HFF-Myc (cell line): ENCODE data around the gene CNP.

Experiments
- DNase-seq: peaks from one replicate; pipeline ENCODE4 v3.0.0-alpha.2; 2011; ENCODE audit warnings: low read depth; ENCODE audit errors: extremely low read depth
- H3K4me3 ChIP-seq: replicated peaks from 2 replicates; pipeline ENCODE4 v1.5.1; 2011; ENCODE audit warnings: low read depth, mild to moderate bottlenecking, control low read depth, low read length
- TF ChIP-seq, protein P1 (sequence below): IDR thresholded peaks from 2 replicates; pipeline ENCODE4 v1.5.1; 2012; ENCODE audit warnings: mild to moderate bottlenecking, low read depth, low read length, control low read depth; ENCODE audit errors: missing control alignments

CNP gene

GRCh38 chr17:41989702-41990419 is 23.3 kb downstream of the CNP start:
- H3K4me3 ChIP-seq: no peak overlapping the region
- DNase-seq: no peak
- TF ChIP-seq, protein P1, sequence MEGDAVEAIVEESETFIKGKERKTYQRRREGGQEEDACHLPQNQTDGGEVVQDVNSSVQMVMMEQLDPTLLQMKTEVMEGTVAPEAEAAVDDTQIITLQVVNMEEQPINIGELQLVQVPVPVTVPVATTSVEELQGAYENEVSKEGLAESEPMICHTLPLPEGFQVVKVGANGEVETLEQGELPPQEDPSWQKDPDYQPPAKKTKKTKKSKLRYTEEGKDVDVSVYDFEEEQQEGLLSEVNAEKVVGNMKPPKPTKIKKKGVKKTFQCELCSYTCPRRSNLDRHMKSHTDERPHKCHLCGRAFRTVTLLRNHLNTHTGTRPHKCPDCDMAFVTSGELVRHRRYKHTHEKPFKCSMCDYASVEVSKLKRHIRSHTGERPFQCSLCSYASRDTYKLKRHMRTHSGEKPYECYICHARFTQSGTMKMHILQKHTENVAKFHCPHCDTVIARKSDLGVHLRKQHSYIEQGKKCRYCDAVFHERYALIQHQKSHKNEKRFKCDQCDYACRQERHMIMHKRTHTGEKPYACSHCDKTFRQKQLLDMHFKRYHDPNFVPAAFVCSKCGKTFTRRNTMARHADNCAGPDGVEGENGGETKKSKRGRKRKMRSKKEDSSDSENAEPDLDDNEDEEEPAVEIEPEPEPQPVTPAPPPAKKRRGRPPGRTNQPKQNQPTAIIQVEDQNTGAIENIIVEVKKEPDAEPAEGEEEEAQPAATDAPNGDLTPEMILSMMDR: no peak

- TF ChIP-seq, protein P1: no peak
- no peak for DNase-seq
- no peak overlapping the region for H3K4me3 ChIP-seq
Measured at GRCh38 chr17:41992576-41992975, 26.0 kb downstream of the CNP start.

DNA sequence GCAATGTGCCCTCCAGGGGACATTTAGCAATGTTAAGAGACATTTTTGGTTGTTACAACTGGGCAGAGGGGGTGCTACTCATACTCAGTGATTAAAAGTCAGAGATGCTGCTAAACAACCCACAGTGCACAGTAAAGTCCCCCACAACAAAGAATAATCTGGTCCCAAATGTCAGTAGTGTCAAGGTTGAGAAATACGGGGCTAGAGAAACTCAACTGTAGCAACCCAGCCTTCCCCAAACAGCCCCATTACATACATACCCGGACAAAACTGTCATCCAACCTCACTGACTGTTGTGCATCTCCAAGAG is 30.2 kb downstream of the CNP start:
- DNase-seq: no peak
- H3K4me3 ChIP-seq: no peak overlapping the region
- TF ChIP-seq, protein P1: no peak

DNA sequence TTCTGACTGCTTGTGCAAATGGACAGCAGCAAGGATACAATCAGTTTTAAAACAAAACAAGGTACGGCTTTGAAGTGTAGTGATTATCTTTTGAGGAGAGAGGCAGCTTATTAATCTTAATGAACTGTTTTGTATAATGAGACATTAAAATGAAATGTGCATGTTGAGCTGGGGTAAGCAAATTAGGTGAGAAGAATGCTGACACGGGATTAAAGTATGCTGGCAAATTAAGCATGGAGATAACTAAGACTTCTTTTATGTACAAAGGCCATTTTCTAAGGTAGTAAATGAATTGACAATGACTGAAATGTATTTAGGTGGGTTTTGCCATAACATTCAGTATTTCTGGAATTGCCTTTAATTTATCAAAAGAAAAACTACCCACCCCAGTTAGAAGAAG is 31.9 kb downstream of the CNP start:
- H3K4me3 ChIP-seq: no peak overlapping the region
- no peak for DNase-seq
- TF ChIP-seq, protein P1: no peak

DNA sequence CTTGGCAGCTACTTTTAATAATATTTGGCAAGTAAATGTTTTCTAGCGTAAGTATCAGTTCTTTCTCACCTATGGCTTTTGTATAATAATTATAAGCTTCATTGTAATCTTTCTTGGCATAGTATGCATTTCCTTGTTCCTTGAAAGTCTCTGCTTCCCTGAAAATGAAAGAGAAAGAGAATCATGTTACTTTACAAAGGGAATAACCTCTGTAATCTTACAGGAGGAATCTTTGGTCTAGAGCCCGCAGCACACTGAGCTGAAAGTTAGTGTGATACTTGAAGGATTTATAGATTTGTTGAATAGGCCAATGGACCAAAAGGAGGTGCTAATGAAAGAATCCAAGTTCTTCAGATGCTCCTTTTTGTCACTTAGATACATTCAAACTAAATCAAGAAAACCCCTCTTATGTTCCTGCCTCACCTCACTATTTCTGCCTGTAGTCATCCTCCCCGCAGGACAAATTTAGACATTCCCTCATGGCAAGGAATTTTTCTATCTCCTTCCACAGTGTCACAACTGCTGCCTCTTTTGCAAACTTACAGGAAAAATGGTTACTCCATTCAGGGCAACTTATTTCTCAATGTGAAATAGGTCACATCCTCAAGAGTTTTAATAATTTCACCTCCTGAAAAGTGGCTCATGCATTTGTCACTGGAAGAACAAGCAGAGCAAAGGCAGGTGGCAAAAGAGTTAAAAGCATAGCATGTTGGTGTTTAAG is 34.0 kb downstream of the CNP start:
- H3K4me3 ChIP-seq: no peak overlapping the region
- TF ChIP-seq, protein P1: no peak
- DNase-seq: no peak

DNA sequence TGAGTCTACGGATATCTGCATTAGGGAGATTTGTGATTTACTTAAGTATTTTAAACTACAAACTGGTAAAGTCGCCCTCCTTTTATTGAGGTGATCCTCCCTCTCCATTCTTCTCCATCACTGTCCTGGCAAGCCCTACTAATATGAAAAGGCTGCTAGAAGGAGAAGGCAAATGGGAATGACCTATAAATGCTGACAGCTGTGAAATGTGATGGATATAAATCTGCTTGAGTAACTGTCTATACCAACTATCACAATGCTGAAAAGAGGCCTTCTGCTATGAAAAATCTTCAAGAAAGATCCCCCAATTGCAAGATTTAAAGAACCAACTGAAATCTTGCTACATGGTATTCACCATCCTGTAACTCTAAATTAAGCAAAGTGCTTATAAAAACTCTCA is 35.1 kb downstream of the CNP start:
- no peak overlapping the region for H3K4me3 ChIP-seq
- DNase-seq: no peak
- TF ChIP-seq, protein P1: no peak
